Measurements from ENCODE around the gene SLITRK1. TPM values are rescaled to one million over a fixed set of nuclear protein-coding genes. Genes with fewer than 3 reads are reported as not detected.

Gene SLITRK1
- total RNA-seq, 3 donors from 2014 or later (not counting 1 experiment from before 2014, with no cell fraction given), result not detected

DNA sequence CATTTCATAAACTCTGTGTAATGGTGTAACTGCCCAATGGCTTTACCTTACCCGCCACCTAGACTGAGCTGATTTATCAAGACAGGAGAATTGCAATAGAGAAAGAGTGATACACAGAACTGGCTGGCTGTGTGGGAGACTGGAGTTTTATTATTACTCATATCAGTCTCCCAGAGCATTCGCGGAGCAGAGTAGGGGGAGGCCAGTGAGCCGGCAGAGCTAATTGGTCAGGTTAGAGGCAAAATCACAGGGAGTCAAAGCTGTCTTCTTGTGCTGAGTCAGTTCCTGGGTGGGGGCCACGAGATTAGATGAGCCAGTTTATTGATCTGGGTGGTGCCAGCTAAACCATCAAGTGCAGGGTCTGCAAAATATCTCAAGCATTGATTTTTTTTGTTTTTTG is 23.4 kb upstream of the SLITRK1 start:
- Histone ChIP-seq H3K4me1 (ENCODE audit: control insufficient read depth, insufficient read depth, low read length) (no peaks in the 10 kb centered on the region), H3K27me3 (ENCODE audit: control insufficient read depth, insufficient read depth, low read length) (no peaks in the 10 kb centered on the region), H3K27ac (ENCODE audit: low read length) (no peak overlapping the region), H3K4me3 (ENCODE audit: low read length) (no peak overlapping the region), H3K36me3 (ENCODE audit: control insufficient read depth, insufficient read depth, low read length) (no peaks in the 10 kb centered on the region), H3K9me3 (ENCODE audit: control insufficient read depth, insufficient read depth, low read length) (peaks cover 7% of the 10 kb centered on the region)
- ATAC-seq, result no peak
- no peaks in the 10 kb centered on the region for H3K27me3 Mint-ChIP-seq (ENCODE audit: low read depth in 2 of 2)
- no peaks in the 10 kb centered on the region for H3K4me1 Mint-ChIP-seq
- TF ChIP-seq, protein P1, sequence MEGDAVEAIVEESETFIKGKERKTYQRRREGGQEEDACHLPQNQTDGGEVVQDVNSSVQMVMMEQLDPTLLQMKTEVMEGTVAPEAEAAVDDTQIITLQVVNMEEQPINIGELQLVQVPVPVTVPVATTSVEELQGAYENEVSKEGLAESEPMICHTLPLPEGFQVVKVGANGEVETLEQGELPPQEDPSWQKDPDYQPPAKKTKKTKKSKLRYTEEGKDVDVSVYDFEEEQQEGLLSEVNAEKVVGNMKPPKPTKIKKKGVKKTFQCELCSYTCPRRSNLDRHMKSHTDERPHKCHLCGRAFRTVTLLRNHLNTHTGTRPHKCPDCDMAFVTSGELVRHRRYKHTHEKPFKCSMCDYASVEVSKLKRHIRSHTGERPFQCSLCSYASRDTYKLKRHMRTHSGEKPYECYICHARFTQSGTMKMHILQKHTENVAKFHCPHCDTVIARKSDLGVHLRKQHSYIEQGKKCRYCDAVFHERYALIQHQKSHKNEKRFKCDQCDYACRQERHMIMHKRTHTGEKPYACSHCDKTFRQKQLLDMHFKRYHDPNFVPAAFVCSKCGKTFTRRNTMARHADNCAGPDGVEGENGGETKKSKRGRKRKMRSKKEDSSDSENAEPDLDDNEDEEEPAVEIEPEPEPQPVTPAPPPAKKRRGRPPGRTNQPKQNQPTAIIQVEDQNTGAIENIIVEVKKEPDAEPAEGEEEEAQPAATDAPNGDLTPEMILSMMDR (IDR thresholded peaks at IDR 0.05), result no peak
- no peak for DNase-seq
- peaks cover 11% of the 10 kb centered on the region in 2 donors for H3K9me3 Mint-ChIP-seq
- no peak overlapping the region for H3K27ac Mint-ChIP-seq
- 73% methylated on average over 5 of the region's 5 CpGs for WGBS (ENCODE audit: insufficient coverage)
- H3K4me3 Mint-ChIP-seq, result no peak overlapping the region
- H3K36me3 Mint-ChIP-seq, result no peaks in the 10 kb centered on the region
- intact Hi-C loops (cut with micrococcal nuclease), result no loop called here

DNA sequence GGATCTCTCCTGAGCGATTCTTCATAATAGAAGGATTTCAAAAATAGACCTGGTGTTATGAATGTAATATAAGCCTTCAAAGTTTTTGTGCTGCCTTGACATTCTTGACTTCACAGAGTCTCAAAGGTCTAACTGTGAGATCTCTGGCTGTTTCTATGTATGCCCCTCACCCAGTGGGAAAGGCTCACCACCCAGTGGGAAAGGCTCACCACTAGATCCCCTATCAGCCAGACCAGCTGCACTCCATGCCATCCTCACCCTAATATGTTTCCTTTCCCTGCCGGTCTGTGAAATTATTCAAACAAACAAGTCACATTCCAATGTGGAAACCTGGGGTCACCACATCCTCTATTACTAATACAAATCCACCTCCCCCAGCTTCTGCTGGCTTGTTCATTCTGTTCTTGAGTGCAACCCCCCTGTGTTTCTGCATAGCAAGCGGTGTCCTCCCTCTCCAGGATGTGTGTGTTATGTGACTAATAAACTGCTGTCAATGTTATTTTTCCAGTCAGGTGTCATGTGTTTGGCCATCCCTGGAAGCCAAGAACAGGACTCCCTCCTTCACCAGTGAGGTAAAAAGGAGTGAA is 13.8 kb upstream of the SLITRK1 start:
- no peak for DNase-seq
- Histone ChIP-seq H3K27ac (ENCODE audit: low read length) (no peak overlapping the region), H3K4me1 (ENCODE audit: control insufficient read depth, insufficient read depth, low read length) (no peaks in the 10 kb centered on the region), H3K36me3 (ENCODE audit: control insufficient read depth, insufficient read depth, low read length) (no peaks in the 10 kb centered on the region), H3K4me3 (ENCODE audit: low read length) (no peak overlapping the region), H3K27me3 (ENCODE audit: control insufficient read depth, insufficient read depth, low read length) (no peaks in the 10 kb centered on the region), H3K9me3 (ENCODE audit: control insufficient read depth, insufficient read depth, low read length) (no peaks in the 10 kb centered on the region)
- H3K36me3 Mint-ChIP-seq, result no peaks in the 10 kb centered on the region
- no peaks in the 10 kb centered on the region for H3K4me1 Mint-ChIP-seq
- ATAC-seq, result no peak
- H3K4me3 Mint-ChIP-seq, result no peak overlapping the region
- TF ChIP-seq, protein P1 (IDR thresholded peaks at IDR 0.05), result no peak
- H3K27ac Mint-ChIP-seq, result no peak overlapping the region
- H3K27me3 Mint-ChIP-seq (ENCODE audit: low read depth in 2 of 2), result no peaks in the 10 kb centered on the region
- H3K9me3 Mint-ChIP-seq, result no peaks in the 10 kb centered on the region
- intact Hi-C loops (cut with micrococcal nuclease), result no loop called here
- 51% methylated on average over 2 of the region's 3 CpGs for WGBS (ENCODE audit: insufficient coverage)

DNA sequence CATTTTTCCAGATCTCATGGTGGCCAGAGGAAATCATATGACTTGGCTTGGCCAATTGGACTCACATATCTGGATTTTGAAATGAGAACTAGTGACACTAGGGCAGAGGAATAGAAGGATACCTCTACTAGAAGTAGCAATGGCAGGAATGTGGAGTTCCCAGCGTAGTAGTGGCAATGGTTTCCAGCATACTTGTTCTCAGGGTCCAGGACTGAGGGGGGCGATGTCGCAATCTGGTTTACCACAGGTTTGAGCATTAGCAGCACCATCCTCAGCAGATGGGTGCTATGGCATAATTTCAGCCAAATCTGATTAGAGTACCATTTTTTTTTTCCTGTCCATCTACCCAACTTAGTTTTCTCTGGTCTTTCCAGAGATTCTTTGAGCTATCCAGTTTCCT is 8.1 kb upstream of the SLITRK1 start:
- DNase-seq (no peak), ATAC-seq (no peak)
- H3K4me1 Mint-ChIP-seq, result no peaks in the 10 kb centered on the region
- intact Hi-C loops (cut with micrococcal nuclease), result no loop called here
- no peak overlapping the region for H3K27ac ChIP-seq (ENCODE audit: low read length)
- H3K36me3 Mint-ChIP-seq, result no peaks in the 10 kb centered on the region
- no peaks in the 10 kb centered on the region for H3K27me3 Mint-ChIP-seq (ENCODE audit: low read depth in 2 of 2)
- no peaks in the 10 kb centered on the region for H3K4me1 ChIP-seq (ENCODE audit: control insufficient read depth, insufficient read depth, low read length)
- no peaks in the 10 kb centered on the region for H3K9me3 Mint-ChIP-seq
- H3K4me3 ChIP-seq (ENCODE audit: low read length), result no peak overlapping the region
- TF ChIP-seq, protein P1 (IDR thresholded peaks at IDR 0.05), result no peak
- no peaks in the 10 kb centered on the region for H3K27me3 ChIP-seq (ENCODE audit: control insufficient read depth, insufficient read depth, low read length)
- no peak overlapping the region for H3K4me3 Mint-ChIP-seq
- no peaks in the 10 kb centered on the region for H3K9me3 ChIP-seq (ENCODE audit: control insufficient read depth, insufficient read depth, low read length)
- WGBS (ENCODE audit: insufficient coverage), result 93% methylated on average over 3 of the region's 3 CpGs
- no peaks in the 10 kb centered on the region for H3K36me3 ChIP-seq (ENCODE audit: control insufficient read depth, insufficient read depth, low read length)
- no peak overlapping the region for H3K27ac Mint-ChIP-seq

DNA sequence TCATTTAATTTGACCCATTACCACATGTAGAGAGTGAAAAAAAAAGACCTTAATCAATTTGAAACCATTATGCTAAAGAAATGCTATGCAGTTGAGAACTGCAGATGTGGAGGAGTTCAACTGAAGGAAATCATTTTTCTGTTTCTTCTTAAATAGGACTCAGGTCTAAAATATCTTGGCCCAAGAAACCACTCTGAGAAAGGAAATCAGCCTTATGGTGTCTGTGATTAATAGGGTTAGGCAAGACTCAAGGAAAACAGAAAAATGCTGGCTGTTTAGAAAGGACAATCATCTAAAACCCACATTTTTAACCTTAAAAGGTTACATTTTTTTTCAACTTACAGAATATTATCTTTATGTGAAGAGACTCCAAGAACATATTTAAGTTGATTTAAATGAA is 1.9 kb upstream of the SLITRK1 start:
- H3K4me3 Mint-ChIP-seq, result no peak overlapping the region
- intact Hi-C loops (cut with micrococcal nuclease), result no loop called here
- Histone ChIP-seq H3K9me3 (ENCODE audit: control insufficient read depth, insufficient read depth, low read length) (peaks cover 3% of the 10 kb centered on the region), H3K36me3 (ENCODE audit: control insufficient read depth, insufficient read depth, low read length) (no peaks in the 10 kb centered on the region), H3K27ac (ENCODE audit: low read length) (no peak overlapping the region), H3K4me1 (ENCODE audit: control insufficient read depth, insufficient read depth, low read length) (no peaks in the 10 kb centered on the region), H3K27me3 (ENCODE audit: control insufficient read depth, insufficient read depth, low read length) (peaks cover 26% of the 10 kb centered on the region), H3K4me3 (ENCODE audit: low read length) (no peak overlapping the region)
- no peak overlapping the region for H3K27ac Mint-ChIP-seq
- no peak for ATAC-seq
- peaks cover 2 to 3% of the 10 kb centered on the region in 2 donors for H3K9me3 Mint-ChIP-seq
- peaks cover 32 to 34% of the 10 kb centered on the region in 2 donors for H3K27me3 Mint-ChIP-seq (ENCODE audit: low read depth in 2 of 2)
- no peaks in the 10 kb centered on the region for H3K4me1 Mint-ChIP-seq
- H3K36me3 Mint-ChIP-seq, result no peaks in the 10 kb centered on the region
- DNase-seq, result no peak
- TF ChIP-seq, protein P1 (IDR thresholded peaks at IDR 0.05), result no peak

All from natural killer cell (primary cell).